HUES6 (cell line): ENCODE results near the gene ALKBH3.

ENCODE experiments used
- H3K27ac ChIP-seq: 2 replicates; pipeline ENCODE4 v1.7.0; 2013; ENCODE audit warnings: low read depth, mild to moderate bottlenecking, low read length, inconsistent platforms
- H3K27me3 ChIP-seq: 2 replicates; pipeline ENCODE4 v1.6.1; 2013; ENCODE audit warnings: low read length; ENCODE audit not compliant: control insufficient read depth, insufficient read depth
- H3K36me3 ChIP-seq: 2 replicates; pipeline ENCODE4 v1.6.1; 2013; ENCODE audit warnings: low read length; ENCODE audit not compliant: control insufficient read depth, insufficient read depth
- H3K4me1 ChIP-seq: 2 replicates; pipeline ENCODE4 v1.6.1; 2013; ENCODE audit warnings: low read length; ENCODE audit not compliant: control insufficient read depth, insufficient read depth
- H3K4me3 ChIP-seq: 2 replicates; pipeline ENCODE4 v1.5.1; 2013; ENCODE audit warnings: low read depth, low read length
- H3K9ac ChIP-seq: one replicate; pipeline ENCODE4 v1.6.1; 2013; ENCODE audit warnings: mild to moderate bottlenecking, low read length
- H3K9me3 ChIP-seq: 2 replicates; pipeline ENCODE4 v1.6.1; 2013; ENCODE audit warnings: low read depth, low read length; ENCODE audit not compliant: control insufficient read depth, insufficient read depth

The ALKBH3 gene

DNA sequence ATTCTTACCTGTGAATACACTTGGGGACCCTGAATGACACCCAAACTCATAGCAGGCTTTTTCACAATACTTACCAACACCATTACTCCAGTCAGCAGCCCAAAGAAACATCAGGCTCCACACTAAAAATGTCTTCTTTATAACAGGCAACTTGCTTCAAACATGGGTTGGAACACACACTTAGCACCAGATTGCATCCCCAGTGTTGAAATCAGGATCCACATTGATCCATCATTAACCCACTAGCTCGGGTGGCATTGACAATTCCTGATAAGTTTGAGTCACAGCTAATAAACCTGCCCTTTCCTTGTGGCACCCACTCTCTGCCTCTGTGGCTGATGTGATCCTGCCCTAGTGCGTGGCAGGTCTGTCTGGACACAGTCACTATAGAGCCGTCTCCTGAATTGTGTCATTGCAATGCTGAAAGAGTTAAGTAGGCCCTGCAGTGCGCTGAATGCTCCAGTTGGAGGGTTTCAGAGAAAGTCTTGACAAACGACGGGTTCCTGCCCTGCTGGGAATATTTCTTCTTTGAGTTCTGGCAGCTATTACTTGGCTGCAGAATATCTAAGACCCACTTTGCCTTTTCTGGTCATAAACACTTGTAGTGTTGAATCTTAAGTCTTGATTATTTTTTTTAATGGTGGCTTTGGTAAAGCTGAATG lies 42.2 kb downstream of the ALKBH3 start:
- Histone ChIP-seq H3K9me3 (no peaks in the 10 kb centered on the region), H3K27ac (no peak overlapping the region), H3K4me1 (peaks cover 64% of the 10 kb centered on the region), H3K27me3 (no peaks in the 10 kb centered on the region), H3K36me3 (no peaks in the 10 kb centered on the region), H3K4me3 (no peak overlapping the region), H3K9ac (no peak overlapping the region)

DNA sequence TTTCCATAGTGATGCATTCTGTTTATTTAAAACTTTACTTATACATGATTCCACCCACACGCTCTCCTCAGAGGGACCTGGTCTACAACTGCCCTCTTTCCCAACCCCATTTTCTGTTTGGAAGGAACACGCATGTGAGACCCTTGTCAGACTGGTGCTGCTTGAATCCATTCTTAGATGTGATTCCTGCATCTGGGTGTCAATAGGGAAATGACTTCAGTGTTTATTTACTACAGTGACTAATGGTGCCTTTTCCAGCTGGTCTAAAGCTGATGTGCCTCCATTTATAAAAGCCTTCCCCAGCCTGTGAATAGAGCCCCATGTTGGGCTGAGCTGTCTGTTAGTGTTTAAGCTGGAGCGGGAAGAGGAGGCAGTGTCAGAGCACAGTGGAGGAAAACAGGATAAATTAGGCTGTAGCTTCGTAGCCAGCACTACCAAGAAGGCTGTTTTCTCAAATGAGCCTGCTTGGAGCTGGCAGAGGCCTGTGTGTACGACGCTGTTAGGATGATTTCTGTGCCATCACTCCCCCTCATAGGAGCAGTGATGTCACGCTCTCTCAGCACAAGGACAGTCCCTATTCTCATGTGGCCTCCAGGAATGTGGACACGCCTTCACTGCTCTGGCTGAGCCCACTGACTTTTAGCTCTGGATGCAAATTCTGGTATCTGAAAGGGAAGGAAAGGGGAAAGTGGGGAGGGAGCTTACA lies 42.9 kb downstream of the ALKBH3 start:
- no peaks in the 10 kb centered on the region for H3K27me3 ChIP-seq
- H3K27ac ChIP-seq = no peak overlapping the region
- no peaks in the 10 kb centered on the region for H3K36me3 ChIP-seq
- H3K4me3 ChIP-seq = no peak overlapping the region
- no peaks in the 10 kb centered on the region for H3K9me3 ChIP-seq
- H3K4me1 ChIP-seq = peaks cover 65% of the 10 kb centered on the region
- no peak overlapping the region for H3K9ac ChIP-seq

DNA sequence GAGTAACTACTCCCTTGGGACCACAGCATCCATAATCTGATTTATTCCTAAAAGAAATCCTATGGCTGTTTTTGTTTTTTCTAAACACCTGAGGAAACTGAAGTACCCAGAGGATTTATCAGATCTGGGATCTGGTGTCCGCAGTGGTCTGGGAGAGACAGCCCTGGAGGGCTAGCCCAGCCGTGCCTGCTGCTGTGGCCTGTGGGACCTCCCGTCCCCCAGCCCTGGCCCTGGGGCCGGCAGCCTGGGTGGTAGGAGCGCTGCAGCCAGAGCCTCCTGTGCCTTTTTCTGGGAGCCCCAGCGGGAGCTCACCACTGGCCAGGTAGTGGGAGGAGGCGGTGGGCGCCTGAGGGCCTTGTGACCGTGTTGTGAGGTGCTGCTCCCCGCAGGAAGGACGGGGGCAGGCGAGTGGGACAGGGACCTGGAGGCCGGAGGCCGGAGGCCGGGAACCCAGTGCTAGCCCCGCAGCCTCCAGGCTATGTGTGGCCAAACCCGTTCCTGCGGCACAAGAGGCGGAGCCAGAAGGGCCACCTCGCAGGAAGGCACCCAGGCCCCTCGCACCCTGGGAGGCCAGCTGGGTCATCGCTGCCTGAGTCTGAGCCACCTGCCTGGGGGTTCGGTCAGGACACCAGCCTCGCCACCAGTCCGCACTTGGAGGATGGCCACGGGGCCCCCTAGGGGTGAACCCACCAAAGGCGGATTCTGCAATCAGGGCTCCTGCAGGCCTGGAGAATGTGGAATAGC lies 43.7 kb downstream of the ALKBH3 start:
- Histone ChIP-seq H3K9me3 (no peaks in the 10 kb centered on the region), H3K4me3 (no peak overlapping the region), H3K27me3 (no peaks in the 10 kb centered on the region), H3K27ac (peak overlapping the region; percentile 24), H3K36me3 (no peaks in the 10 kb centered on the region), H3K9ac (no peak overlapping the region), H3K4me1 (peaks cover 65% of the 10 kb centered on the region)

DNA sequence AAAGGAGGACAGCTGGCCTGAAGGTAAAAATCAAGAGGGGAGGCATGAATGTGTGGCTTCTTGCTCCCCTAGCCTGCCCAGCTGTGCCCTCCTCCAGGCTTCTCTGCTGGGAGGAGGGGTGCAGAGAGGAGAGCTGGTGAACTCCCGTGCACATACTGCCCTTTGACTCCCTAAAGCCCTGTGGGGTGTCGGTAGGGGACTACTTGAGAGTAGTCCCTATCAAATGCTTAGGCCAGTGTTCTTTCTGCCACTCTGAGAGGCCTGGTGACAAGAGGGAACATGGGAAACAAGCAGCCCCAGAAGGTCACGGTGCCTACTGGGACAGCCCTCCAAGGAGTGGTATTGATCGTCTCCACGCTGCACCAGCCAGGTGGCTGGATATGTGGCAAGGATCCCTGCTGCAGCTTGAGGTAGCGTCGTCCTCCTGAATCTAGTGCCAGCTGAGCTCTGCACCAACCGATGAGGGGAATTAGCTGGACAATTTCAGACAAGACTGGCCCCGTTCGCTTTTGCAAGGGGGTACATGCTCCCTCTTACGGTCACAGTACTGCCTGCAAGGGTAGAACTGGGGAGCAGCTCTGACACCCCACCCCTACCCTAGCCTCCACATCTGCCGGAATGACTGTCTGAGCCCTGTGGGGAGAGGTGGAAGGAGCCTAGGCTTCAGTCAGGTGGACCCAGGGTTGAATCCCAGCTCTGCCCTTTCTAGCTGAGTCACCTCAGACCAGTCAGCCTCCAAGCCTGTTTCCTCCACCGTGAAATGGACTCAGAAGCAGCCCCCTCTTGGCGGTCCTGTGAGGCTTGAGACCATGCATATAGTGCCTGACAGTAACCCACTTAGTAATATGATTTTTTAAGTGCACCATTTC lies 44.7 kb downstream of the ALKBH3 start:
- no peak overlapping the region for H3K4me3 ChIP-seq
- H3K36me3 ChIP-seq = no peaks in the 10 kb centered on the region
- H3K27ac ChIP-seq = no peak overlapping the region
- H3K9me3 ChIP-seq = no peaks in the 10 kb centered on the region
- no peaks in the 10 kb centered on the region for H3K27me3 ChIP-seq
- H3K4me1 ChIP-seq = peaks cover 59% of the 10 kb centered on the region
- no peak overlapping the region for H3K9ac ChIP-seq

DNA sequence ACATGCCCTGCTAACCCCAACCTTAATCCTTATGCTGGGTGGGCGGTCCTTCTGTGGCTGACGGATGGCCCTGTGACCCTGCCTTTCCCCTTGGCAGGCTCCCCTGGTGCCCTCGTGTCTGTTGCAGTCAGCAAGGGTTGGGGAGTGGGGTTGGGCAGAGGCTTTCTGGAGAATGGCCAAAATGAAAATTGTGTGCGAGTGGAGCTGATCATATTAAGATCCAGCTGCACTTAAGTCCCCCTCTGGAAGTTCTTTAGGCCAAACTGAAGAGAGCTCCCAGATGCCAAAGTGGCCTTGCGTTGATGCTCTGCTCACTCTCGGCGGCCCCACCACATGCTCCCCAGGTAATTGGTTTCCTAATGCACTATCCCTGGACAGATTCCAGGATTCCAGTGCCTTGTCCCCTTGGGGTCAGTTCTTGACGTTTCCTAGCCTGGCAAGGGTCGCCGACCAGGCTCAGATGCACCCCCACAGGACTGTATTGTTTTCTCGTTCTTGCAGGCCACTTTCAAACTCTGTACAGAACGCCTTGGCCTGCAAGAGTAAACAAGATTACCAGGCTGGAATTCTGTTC lies 45.4 kb downstream of the ALKBH3 start:
- Histone ChIP-seq H3K4me1 (peaks cover 51% of the 10 kb centered on the region), H3K27me3 (no peaks in the 10 kb centered on the region), H3K9me3 (no peaks in the 10 kb centered on the region), H3K36me3 (no peaks in the 10 kb centered on the region), H3K9ac (no peak overlapping the region), H3K27ac (no peak overlapping the region), H3K4me3 (no peak overlapping the region)

DNA sequence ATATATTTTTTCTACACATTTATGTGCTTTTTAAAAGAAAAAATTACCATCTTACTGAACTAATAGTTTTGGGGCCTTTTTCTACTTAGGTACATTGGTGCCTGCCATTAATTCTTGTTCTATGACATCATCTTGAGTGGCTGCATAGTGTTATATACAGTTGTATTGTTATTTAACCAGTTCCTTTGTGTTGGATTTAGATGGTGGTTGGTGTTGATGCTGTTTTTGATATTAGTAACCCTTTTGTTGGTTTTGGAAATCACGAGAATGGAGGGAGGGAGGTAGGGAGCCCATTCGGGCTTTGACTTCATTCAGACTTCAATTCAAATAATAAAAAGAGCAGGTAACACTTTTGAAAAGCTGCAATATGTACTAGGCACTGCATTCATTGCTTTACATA lies 46.4 kb downstream of the ALKBH3 start:
- Histone ChIP-seq H3K36me3 (no peaks in the 10 kb centered on the region), H3K9ac (no peak overlapping the region), H3K27me3 (no peaks in the 10 kb centered on the region), H3K4me1 (peaks cover 46% of the 10 kb centered on the region), H3K4me3 (no peak overlapping the region), H3K27ac (peak overlapping the region; percentile 29; the same call in 1 of the 2 replicates), H3K9me3 (no peaks in the 10 kb centered on the region)

DNA sequence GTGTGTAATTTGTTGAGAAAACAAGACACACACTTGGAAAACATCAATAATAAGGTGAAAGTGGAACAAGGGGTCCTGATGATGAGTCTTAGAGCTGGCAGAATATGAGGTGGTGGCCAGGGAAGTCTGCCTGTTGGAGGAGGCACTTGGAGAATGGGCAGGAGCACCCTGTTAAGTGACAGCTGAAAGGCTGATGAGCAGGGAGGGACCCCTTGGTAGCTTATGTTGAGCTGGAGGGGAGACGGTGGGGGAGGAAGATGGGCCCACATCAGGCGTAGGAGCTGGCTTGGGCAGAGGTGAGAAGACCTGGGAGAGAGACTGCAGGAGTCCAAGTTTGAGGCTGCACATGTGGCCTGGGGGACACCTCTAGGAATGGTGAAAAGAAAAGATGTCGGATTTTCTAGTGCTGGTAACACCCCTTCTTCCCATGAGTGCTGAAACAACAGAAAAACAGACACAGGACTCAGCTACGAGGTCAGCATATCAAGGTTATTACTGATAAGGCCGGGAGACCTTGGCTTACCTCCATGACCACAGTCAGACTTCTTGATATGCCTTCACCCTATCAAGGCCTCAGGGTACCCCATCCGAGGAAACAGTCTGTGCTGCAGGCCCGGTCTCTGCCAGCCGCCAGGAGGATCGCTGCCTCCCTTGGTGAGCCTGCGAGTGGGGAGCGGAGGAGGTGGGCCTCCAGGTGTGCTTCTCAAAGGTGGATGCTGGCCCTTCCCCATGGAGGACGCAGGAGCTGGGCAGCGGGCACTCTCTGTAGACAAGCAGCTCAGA lies 47.5 kb downstream of the ALKBH3 start:
- Histone ChIP-seq H3K27ac (no peak overlapping the region), H3K36me3 (no peaks in the 10 kb centered on the region), H3K9me3 (no peaks in the 10 kb centered on the region), H3K27me3 (no peaks in the 10 kb centered on the region), H3K9ac (no peak overlapping the region), H3K4me1 (peaks cover 48% of the 10 kb centered on the region), H3K4me3 (no peak overlapping the region)

DNA sequence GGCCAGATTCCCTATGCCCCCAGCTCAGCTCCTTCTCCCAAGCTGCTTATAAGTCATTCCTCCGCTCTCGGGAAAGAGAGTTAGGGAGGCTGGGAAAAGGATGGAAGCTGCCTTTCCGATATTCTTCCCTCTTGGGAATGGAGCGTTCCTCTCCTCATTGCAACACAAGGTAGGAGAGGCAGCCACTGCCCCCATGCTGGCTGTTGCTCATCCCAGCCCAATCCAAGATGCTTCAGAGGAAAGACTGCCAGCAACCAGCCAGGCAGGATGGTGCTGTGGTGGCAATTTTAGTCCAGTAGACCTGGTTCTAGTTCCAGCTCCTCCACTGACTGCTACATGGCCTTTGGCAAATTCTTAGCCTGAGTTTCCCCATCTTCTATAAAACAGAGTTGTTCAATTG lies 48.1 kb downstream of the ALKBH3 start:
- Histone ChIP-seq H3K27me3 (no peaks in the 10 kb centered on the region), H3K27ac (no peak overlapping the region), H3K9me3 (no peaks in the 10 kb centered on the region), H3K4me3 (no peak overlapping the region), H3K36me3 (no peaks in the 10 kb centered on the region), H3K4me1 (peaks cover 47% of the 10 kb centered on the region), H3K9ac (no peak overlapping the region)

DNA sequence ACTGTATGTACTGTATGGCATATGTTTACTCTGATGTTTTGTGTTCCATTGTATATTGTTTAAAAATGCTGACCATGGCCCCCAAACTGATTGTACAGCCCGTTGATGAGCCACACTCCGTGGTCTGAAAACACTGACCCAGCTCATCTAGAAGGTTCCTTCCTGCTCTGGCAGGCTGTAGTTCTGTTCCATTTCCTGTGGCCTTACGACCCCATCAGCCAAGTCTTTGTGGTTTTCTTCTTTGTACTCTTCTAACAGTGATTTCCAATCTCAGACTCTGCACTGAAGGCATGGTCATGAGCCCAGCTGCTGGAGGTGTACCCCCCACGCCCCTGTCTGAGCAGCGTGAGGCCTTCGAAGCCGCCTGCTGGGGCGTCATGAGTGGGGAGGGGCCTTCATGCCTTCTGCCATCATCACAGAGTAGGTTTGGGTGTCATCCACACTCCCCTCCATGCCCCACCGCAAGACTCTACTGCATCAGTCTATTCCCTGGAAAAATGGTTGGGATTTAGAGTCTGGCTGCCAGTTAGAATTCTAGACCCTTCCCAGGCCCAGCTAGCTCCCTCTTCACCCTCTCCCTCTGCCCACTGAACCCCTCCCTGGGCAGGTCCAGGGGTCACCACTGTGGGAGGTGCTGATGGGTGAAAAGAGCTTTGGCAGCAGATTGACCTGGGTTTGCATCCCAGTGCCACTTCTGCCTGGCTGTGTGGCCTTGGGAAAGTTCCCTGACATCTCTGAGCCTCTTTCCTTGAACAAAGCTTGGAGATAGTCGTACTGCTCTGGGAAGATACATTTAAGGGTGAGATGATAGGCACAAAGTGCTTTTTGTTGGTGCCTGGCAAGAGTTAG lies 50.5 kb downstream of the ALKBH3 start:
- no peak overlapping the region for H3K27ac ChIP-seq
- no peak overlapping the region for H3K4me3 ChIP-seq
- H3K27me3 ChIP-seq = no peaks in the 10 kb centered on the region
- no peak overlapping the region for H3K9ac ChIP-seq
- peaks cover 36% of the 10 kb centered on the region for H3K4me1 ChIP-seq
- no peaks in the 10 kb centered on the region for H3K9me3 ChIP-seq
- no peaks in the 10 kb centered on the region for H3K36me3 ChIP-seq
